ENCODE results near the gene KIAA1958. TPM values are rescaled to one million over a fixed set of nuclear protein-coding genes. Genes with fewer than 3 reads are reported as not detected.
A peak's percentile ranks its signal among the peaks of the same experiment; 100 is the strongest.

The KIAA1958 gene
- polyA plus RNA-seq, 6 donors from 2014 or later: 2.0 to 5.3 (median 2.7) TPM; not detected in 1

GRCh38 chr9:112542593-112543292 lies 56.1 kb downstream of the KIAA1958 start:
- Mint-ChIP-seq H3K27me3 (no peaks in the 10 kb centered on the region), H3K4me3 (no peak overlapping the region), H3K36me3 (no peaks in the 10 kb centered on the region), H3K9me3 (no peaks in the 10 kb centered on the region), H3K4me1 (peaks cover 7 to 17% (median 10%) of the 10 kb centered on the region in 3 donors), H3K27ac (no peak overlapping the region)
- ATAC-seq (ENCODE audit: low read depth in 2 of 2) (no peak), DNase-seq (no peak)

GRCh38 chr9:112544477-112544876 lies 57.9 kb downstream of the KIAA1958 start:
- ATAC-seq (ENCODE audit: low read depth in 2 of 2) (no peak), DNase-seq (no peak)
- Mint-ChIP-seq H3K27me3 (no peaks in the 10 kb centered on the region), H3K4me1 (peaks cover 12 to 29% (median 21%) of the 10 kb centered on the region in 3 donors), H3K27ac (no peak overlapping the region), H3K9me3 (no peaks in the 10 kb centered on the region), H3K4me3 (no peak overlapping the region), H3K36me3 (no peaks in the 10 kb centered on the region)

GRCh38 chr9:112545237-112545636 lies 58.6 kb downstream of the KIAA1958 start:
- H3K4me1 Mint-ChIP-seq: peaks cover 17 to 35% (median 24%) of the 10 kb centered on the region in 3 donors
- no peaks in the 10 kb centered on the region for H3K9me3 Mint-ChIP-seq
- no peak overlapping the region for H3K4me3 Mint-ChIP-seq
- no peaks in the 10 kb centered on the region for H3K27me3 Mint-ChIP-seq
- ATAC-seq (ENCODE audit: low read depth in 2 of 2) (no peak), DNase-seq (no peak)
- no peak overlapping the region for H3K27ac Mint-ChIP-seq
- no peaks in the 10 kb centered on the region for H3K36me3 Mint-ChIP-seq

- Mint-ChIP-seq H3K4me1 (peaks cover 17 to 35% (median 26%) of the 10 kb centered on the region in 3 donors), H3K4me3 (no peak overlapping the region), H3K27me3 (no peaks in the 10 kb centered on the region), H3K27ac (peak overlapping the region in 1 of 6 donors; percentile 46), H3K36me3 (no peaks in the 10 kb centered on the region), H3K9me3 (no peaks in the 10 kb centered on the region)
- DNase-seq (no peak), ATAC-seq (ENCODE audit: low read depth in 2 of 2) (no peak)
Observed at GRCh38 chr9:112546149-112547012, 59.8 kb downstream of the KIAA1958 start.

GRCh38 chr9:112548051-112548440 lies 61.4 kb downstream of the KIAA1958 start:
- no peaks in the 10 kb centered on the region for H3K36me3 Mint-ChIP-seq
- peaks cover 17 to 35% (median 26%) of the 10 kb centered on the region in 3 donors for H3K4me1 Mint-ChIP-seq
- no peak overlapping the region for H3K27ac Mint-ChIP-seq
- DNase-seq (no peak), ATAC-seq (ENCODE audit: low read depth in 2 of 2) (no peak)
- H3K4me3 Mint-ChIP-seq: no peak overlapping the region
- H3K27me3 Mint-ChIP-seq: no peaks in the 10 kb centered on the region
- no peaks in the 10 kb centered on the region for H3K9me3 Mint-ChIP-seq

- H3K36me3 Mint-ChIP-seq: no peaks in the 10 kb centered on the region
- DNase-seq (no peak), ATAC-seq (ENCODE audit: low read depth in 2 of 2) (no peak)
- peak overlapping the region in 1 of 8 donors; percentile 46 for H3K4me3 Mint-ChIP-seq
- peak overlapping the region in 1 of 6 donors; percentile 53 for H3K27ac Mint-ChIP-seq
- no peaks in the 10 kb centered on the region for H3K9me3 Mint-ChIP-seq
- H3K27me3 Mint-ChIP-seq: no peaks in the 10 kb centered on the region
- H3K4me1 Mint-ChIP-seq: peaks cover 17 to 35% (median 26%) of the 10 kb centered on the region in 3 donors
Observed at GRCh38 chr9:112548836-112549595, 62.4 kb downstream of the KIAA1958 start.

GRCh38 chr9:112550531-112550930 lies 63.9 kb downstream of the KIAA1958 start:
- no peak for DNase-seq
- no peaks in the 10 kb centered on the region for H3K9me3 Mint-ChIP-seq
- H3K27ac Mint-ChIP-seq: peak overlapping the region in 1 of 6 donors; percentile 15
- no peaks in the 10 kb centered on the region for H3K27me3 Mint-ChIP-seq
- H3K36me3 Mint-ChIP-seq: no peaks in the 10 kb centered on the region
- ATAC-seq (ENCODE audit: low read depth in 2 of 2): no peak
- no peak overlapping the region for H3K4me3 Mint-ChIP-seq
- peaks cover 17 to 32% (median 26%) of the 10 kb centered on the region in 3 donors for H3K4me1 Mint-ChIP-seq

- Mint-ChIP-seq H3K36me3 (no peaks in the 10 kb centered on the region), H3K4me3 (no peak overlapping the region), H3K9me3 (no peaks in the 10 kb centered on the region), H3K27ac (peak overlapping the region in 2 of 6 donors; percentile 9 to 22), H3K27me3 (no peaks in the 10 kb centered on the region), H3K4me1 (peaks cover 17 to 23% (median 21%) of the 10 kb centered on the region in 3 donors)
- DNase-seq (no peak), ATAC-seq (ENCODE audit: low read depth in 2 of 2) (no peak)
Observed at GRCh38 chr9:112551641-112552040, 65.0 kb downstream of the KIAA1958 start.

GRCh38 chr9:112552229-112553056 lies 65.8 kb downstream of the KIAA1958 start:
- Mint-ChIP-seq H3K36me3 (no peaks in the 10 kb centered on the region), H3K4me1 (peaks cover 17 to 23% (median 21%) of the 10 kb centered on the region in 3 donors), H3K27ac (no peak overlapping the region), H3K9me3 (no peaks in the 10 kb centered on the region), H3K4me3 (no peak overlapping the region), H3K27me3 (no peaks in the 10 kb centered on the region)
- DNase-seq: no peak
- no peak for ATAC-seq (ENCODE audit: low read depth in 2 of 2)

- DNase-seq (no peak), ATAC-seq (ENCODE audit: low read depth in 2 of 2) (no peak)
- Mint-ChIP-seq H3K27me3 (no peaks in the 10 kb centered on the region), H3K4me3 (no peak overlapping the region), H3K9me3 (no peaks in the 10 kb centered on the region), H3K4me1 (peaks cover 15 to 21% (median 17%) of the 10 kb centered on the region in 3 donors), H3K27ac (no peak overlapping the region), H3K36me3 (no peaks in the 10 kb centered on the region)
Observed at GRCh38 chr9:112553256-112553826, 66.7 kb downstream of the KIAA1958 start.

- peaks cover 4 to 12% (median 5%) of the 10 kb centered on the region in 3 donors for H3K4me1 Mint-ChIP-seq
- H3K36me3 Mint-ChIP-seq: no peaks in the 10 kb centered on the region
- no peak overlapping the region for H3K4me3 Mint-ChIP-seq
- H3K27me3 Mint-ChIP-seq: no peaks in the 10 kb centered on the region
- no peak for ATAC-seq (ENCODE audit: low read depth in 2 of 2)
- no peaks in the 10 kb centered on the region for H3K9me3 Mint-ChIP-seq
- no peak overlapping the region for H3K27ac Mint-ChIP-seq
- no peak for DNase-seq
Observed at GRCh38 chr9:112554516-112554915, 67.9 kb downstream of the KIAA1958 start.

GRCh38 chr9:112555101-112555643 lies 68.5 kb downstream of the KIAA1958 start:
- Mint-ChIP-seq H3K4me1 (peaks cover 0 to 6% (median 0%) of the 10 kb centered on the region in 3 donors), H3K4me3 (no peak overlapping the region), H3K27me3 (no peaks in the 10 kb centered on the region), H3K27ac (peak overlapping the region in 1 of 6 donors; percentile 57), H3K36me3 (no peaks in the 10 kb centered on the region), H3K9me3 (no peaks in the 10 kb centered on the region)
- ATAC-seq (ENCODE audit: low read depth in 2 of 2) (no peak), DNase-seq (no peak)
